Keratinocyte (primary cell): ENCODE data around the gene ITGA11.

Source experiments
- CTCF ChIP-seq, 3 experiments: IDR thresholded peaks in 1 of 3; conservative IDR thresholded peaks in 1 of 3; optimal IDR thresholded peaks in 1 of 3; 2 replicates in 2 of 3; 3 replicates in 1 of 3; pipeline versions ENCODE3 to v1.5.1; 2011; ENCODE audit warnings: low read length in 3 of 3, mild to moderate bottlenecking in 3 of 3, moderate library complexity in 2 of 3, control low read depth in 1 of 3, inconsistent platforms in 1 of 3; ENCODE audit not compliant: insufficient read depth in 2 of 3; ENCODE audit errors: extremely low read depth in 1 of 3
- EZH2 ChIP-seq: IDR thresholded peaks from one replicate; pipeline ENCODE4 v1.6.1; 2012; ENCODE audit warnings: inconsistent platforms, mild to moderate bottlenecking, low read length, moderate library complexity

GRCh38 chr15:68436680-68437079, 4.7 kb upstream of the ITGA11 start:
- TF ChIP-seq CTCF (optimal IDR thresholded peaks at IDR 0.05 in 1 of 3, IDR thresholded peaks at IDR 0.05 in 1 of 3, conservative IDR thresholded peaks at IDR 0.05 in 1 of 3; ENCODE audit: extremely low read depth in 1 of 3, insufficient read depth in 2 of 3, low read length in 3 of 3) (no peak), EZH2 (no peak)
